HEK293 (cell line): ENCODE results near the gene KRTCAP2.

Source experiments
- CTCF ChIA-PET: fragments of 350-600 bp; formaldehyde crosslinking; extraction: SDS; loops from one replicate; lab custom pipeline; 2021; ENCODE audit warnings: antibody characterized with exemption; lab: Yijun Ruan, JAX
- POLR2A ChIA-PET: fragments of 300-600 bp; formaldehyde crosslinking; extraction: SDS; loops from one replicate; lab custom pipeline; 2020; ENCODE audit warnings: antibody characterized with exemption, inconsistent platforms; lab: Yijun Ruan, JAX
- H3K27ac ChIP-seq: fragments of 200-500 bp; sonication (Bioruptor generic); 2 replicates; pipeline ENCODE4 v1.5.1; 2014; ENCODE audit warnings: low read depth, low read length, control low read depth, inconsistent platforms; ENCODE audit errors: extremely low read depth
- H3K36me3 ChIP-seq, 2 experiments: fragments of 200-500 bp in 1 of 2; sonication (Bioruptor generic) in 1 of 2; 1 replicate in 1 of 2; 2 replicates in 1 of 2; pipeline ENCODE4 v1.5.1; 2014 to 2017; ENCODE audit warnings: inconsistent platforms in 2 of 2, low read length in 2 of 2; ENCODE audit not compliant: control insufficient read depth in 2 of 2, insufficient read depth in 1 of 2
- H3K4me1 ChIP-seq: fragments of 200-500 bp; sonication (Bioruptor generic); 2 replicates; pipeline ENCODE4 v1.5.1; 2014; ENCODE audit warnings: mild to moderate bottlenecking, low read length, inconsistent platforms; ENCODE audit not compliant: control insufficient read depth, insufficient read depth
- H3K4me3 ChIP-seq: 2 replicates; pipeline ENCODE4 v1.5.1; 2011; ENCODE audit warnings: low read depth, mild to moderate bottlenecking, control low read depth, low read length, moderate library complexity
- H3K9me3 ChIP-seq: fragments of 200-500 bp; sonication (Bioruptor generic); 2 replicates; pipeline ENCODE4 v1.5.1; 2014; ENCODE audit warnings: low read depth, low read length, inconsistent platforms; ENCODE audit not compliant: control insufficient read depth, insufficient read depth
- TRIM28 ChIP-seq: IDR thresholded peaks from 2 replicates; pipeline ENCODE4 v1.6.1; 2011; ENCODE audit warnings: low read length, control low read depth, borderline replicate concordance
- TSHZ1 ChIP-seq: fragments of 450-650 bp; formaldehyde crosslinking; IDR thresholded peaks from 2 replicates; pipeline ENCODE4 v1.5.1; 2016; ENCODE audit warnings: missing biosample characterization, missing genetic modification characterization, borderline replicate concordance
- ZFP3 ChIP-seq: fragments of 450-650 bp; formaldehyde crosslinking; IDR thresholded peaks from 2 replicates; pipeline ENCODE4 v1.5.1; 2016; ENCODE audit warnings: low read depth, missing biosample characterization, missing genetic modification characterization
- ZFP41 ChIP-seq: fragments of 450-650 bp; formaldehyde crosslinking; IDR thresholded peaks from 2 replicates; pipeline ENCODE4 v1.5.1; 2016; ENCODE audit warnings: missing biosample characterization, missing genetic modification characterization, borderline replicate concordance
- ZNF549 ChIP-seq: fragments of 450-650 bp; IDR thresholded peaks from 2 replicates; pipeline ENCODE4 v1.5.1; 2018; ENCODE audit warnings: missing biosample characterization, missing genetic modification characterization, mild to moderate bottlenecking, inconsistent platforms, moderate library complexity
- ZNF596 ChIP-seq: fragments of 450-650 bp; IDR thresholded peaks from 2 replicates; pipeline ENCODE4 v1.5.0; 2018; ENCODE audit warnings: missing biosample characterization, mild to moderate bottlenecking, missing genetic modification characterization, moderate library complexity
- ZNF600 ChIP-seq: fragments of 450-650 bp; formaldehyde crosslinking; IDR thresholded peaks from 2 replicates; pipeline ENCODE4 v1.5.1; 2016; ENCODE audit warnings: missing biosample characterization, missing genetic modification characterization
- ZNF785 ChIP-seq: fragments of 450-650 bp; formaldehyde crosslinking; IDR thresholded peaks from 2 replicates; pipeline ENCODE4 v1.5.1; 2016; ENCODE audit warnings: missing biosample characterization, missing genetic modification characterization
- TF ChIP-seq, protein P1 (sequence below): fragments of 450-650 bp; formaldehyde crosslinking; IDR thresholded peaks from 2 replicates; pipeline ENCODE4 v1.5.1; 2016; ENCODE audit warnings: missing biosample characterization, missing genetic modification characterization
- TF ChIP-seq, protein P2 (sequence below): fragments of 450-650 bp; formaldehyde crosslinking; IDR thresholded peaks from 2 replicates; pipeline ENCODE4 v1.5.1; 2016; ENCODE audit warnings: missing biosample characterization, missing genetic modification characterization
- TF ChIP-seq, protein P3 (sequence below): fragments of 450-650 bp; formaldehyde crosslinking; IDR thresholded peaks from 2 replicates; pipeline ENCODE4 v1.5.1; 2016; ENCODE audit warnings: missing biosample characterization, missing genetic modification characterization, borderline replicate concordance

KRTCAP2 gene

DNA sequence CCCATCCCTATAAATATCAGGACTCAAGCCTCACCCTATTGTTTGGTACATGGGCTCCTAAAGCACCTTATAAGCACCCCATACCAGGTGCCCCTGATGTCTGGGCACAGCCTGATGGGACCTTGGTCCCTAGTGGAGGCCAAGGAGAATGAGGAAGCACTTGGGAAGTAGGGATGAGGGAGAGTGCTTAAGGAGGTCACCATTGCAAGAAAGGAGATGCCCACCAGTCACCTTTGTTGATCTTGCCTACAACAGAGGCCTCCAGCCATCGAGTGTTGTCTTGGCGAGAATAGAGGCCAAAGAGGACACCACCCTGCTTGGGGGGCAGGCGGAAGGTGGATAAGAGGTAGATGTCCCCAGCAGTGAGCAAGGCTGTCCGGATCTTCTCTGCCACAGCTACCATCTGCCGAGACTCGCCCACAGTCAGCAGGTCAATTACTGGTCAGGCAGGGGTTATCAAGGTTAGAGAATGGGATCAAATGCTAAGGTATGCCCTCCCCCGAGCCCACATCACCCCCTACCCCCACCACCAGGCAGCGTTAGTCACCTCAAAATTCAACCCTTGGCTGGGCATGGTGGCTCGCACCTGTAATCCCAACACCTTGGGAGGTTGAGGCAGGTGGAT is 33.0 kb upstream of the KRTCAP2 start (continued):
- TF ChIP-seq TSHZ1 (tag by site-specific recombination) = no peak

DNA sequence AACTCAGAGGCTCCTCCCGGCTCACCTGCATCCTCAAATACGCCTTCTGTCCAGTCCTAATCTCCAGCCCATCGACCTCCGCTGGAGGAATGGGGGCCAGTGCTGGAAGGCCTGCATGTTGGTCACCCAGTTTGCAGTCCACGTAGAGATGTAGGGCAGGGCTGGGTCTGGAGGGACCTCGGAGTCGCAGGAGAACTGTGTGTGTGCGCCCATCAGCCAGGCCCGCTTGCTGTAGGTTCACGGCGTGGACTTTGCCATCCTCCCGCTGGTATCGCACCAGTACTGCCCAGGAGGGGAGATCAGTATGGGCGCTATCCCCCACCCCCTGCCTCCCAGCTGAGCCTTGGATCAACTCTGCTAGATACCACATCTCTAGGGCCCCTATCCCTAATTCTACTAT is 31.9 kb upstream of the KRTCAP2 start:
- CTCF ChIA-PET = interaction anchor here (1.1 to 1.4 kb wide), 2 partner anchors 20 to 39 kb away, joined by 3 read pairs; no protein-coding TSS in a partner anchor
- H3K4me1 ChIP-seq = peaks cover 4% of the 10 kb centered on the region
- TF ChIP-seq ZFP3 (no peak), ZNF596 (tag by site-specific recombination) (no peak), ZNF600 (tag by site-specific recombination) (no peak), ZNF549 (no peak), ZFP41 (no peak)
- TF ChIP-seq, protein P1, sequence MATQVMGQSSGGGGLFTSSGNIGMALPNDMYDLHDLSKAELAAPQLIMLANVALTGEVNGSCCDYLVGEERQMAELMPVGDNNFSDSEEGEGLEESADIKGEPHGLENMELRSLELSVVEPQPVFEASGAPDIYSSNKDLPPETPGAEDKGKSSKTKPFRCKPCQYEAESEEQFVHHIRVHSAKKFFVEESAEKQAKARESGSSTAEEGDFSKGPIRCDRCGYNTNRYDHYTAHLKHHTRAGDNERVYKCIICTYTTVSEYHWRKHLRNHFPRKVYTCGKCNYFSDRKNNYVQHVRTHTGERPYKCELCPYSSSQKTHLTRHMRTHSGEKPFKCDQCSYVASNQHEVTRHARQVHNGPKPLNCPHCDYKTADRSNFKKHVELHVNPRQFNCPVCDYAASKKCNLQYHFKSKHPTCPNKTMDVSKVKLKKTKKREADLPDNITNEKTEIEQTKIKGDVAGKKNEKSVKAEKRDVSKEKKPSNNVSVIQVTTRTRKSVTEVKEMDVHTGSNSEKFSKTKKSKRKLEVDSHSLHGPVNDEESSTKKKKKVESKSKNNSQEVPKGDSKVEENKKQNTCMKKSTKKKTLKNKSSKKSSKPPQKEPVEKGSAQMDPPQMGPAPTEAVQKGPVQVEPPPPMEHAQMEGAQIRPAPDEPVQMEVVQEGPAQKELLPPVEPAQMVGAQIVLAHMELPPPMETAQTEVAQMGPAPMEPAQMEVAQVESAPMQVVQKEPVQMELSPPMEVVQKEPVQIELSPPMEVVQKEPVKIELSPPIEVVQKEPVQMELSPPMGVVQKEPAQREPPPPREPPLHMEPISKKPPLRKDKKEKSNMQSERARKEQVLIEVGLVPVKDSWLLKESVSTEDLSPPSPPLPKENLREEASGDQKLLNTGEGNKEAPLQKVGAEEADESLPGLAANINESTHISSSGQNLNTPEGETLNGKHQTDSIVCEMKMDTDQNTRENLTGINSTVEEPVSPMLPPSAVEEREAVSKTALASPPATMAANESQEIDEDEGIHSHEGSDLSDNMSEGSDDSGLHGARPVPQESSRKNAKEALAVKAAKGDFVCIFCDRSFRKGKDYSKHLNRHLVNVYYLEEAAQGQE = no peak
- TF ChIP-seq, all 188 proteins: peak for 0
- H3K4me3 ChIP-seq = no peak overlapping the region
- no peaks in the 10 kb centered on the region for H3K9me3 ChIP-seq
- H3K27ac ChIP-seq = no peak overlapping the region
- POLR2A ChIA-PET = no interaction called here
- peaks cover 0 to 20% of the 10 kb centered on the region in 2 experiments; a peak in 1 of 3 replicates for H3K36me3 ChIP-seq

DNA sequence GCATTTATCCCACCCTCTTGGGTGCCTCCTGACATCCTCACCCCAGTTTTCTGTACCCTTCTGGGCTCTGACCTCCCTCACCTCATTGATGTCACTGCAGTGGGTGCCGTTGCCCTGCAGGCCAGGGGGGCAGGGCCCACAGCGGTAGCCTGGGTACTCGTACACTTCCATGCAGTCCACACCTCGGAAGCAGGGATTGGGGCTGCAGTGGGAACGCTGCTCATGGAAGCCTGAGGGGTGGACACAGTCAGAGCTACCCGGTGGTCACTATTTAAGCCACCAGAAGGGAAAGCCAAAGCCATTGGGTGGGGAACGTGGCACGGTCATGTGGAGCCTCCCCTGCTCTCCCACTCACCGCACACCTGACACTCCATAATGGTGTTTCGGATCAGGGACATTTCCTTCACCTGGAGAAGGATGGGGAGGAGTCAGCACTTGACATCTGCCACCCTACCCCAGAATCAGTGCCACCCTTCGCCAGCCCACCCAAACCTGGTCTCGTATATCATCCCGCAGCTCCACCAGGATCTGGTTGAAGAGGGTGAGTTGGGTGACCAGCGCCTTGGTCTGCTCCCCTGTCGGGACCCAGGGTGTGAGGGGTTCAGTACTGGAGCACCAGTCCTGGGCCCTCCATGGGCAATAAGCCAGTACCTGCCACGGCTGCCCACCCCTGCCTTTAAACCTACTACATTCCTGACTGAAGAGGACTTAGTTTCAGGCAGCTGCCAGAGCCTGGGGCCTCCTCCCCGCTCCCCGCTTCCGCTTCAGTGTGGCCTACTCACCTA is 29.8 kb upstream of the KRTCAP2 start:
- Histone ChIP-seq H3K9me3 (no peaks in the 10 kb centered on the region), H3K27ac (no peak overlapping the region), H3K36me3 (peaks cover 0 to 34% of the 10 kb centered on the region in 2 experiments; a peak in 1 of 3 replicates), H3K4me1 (peaks cover 2% of the 10 kb centered on the region), H3K4me3 (no peak overlapping the region)
- TF ChIP-seq ZNF785 (tag by site-specific recombination) (no peak), TRIM28 (no peak)
- TF ChIP-seq, protein P2, sequence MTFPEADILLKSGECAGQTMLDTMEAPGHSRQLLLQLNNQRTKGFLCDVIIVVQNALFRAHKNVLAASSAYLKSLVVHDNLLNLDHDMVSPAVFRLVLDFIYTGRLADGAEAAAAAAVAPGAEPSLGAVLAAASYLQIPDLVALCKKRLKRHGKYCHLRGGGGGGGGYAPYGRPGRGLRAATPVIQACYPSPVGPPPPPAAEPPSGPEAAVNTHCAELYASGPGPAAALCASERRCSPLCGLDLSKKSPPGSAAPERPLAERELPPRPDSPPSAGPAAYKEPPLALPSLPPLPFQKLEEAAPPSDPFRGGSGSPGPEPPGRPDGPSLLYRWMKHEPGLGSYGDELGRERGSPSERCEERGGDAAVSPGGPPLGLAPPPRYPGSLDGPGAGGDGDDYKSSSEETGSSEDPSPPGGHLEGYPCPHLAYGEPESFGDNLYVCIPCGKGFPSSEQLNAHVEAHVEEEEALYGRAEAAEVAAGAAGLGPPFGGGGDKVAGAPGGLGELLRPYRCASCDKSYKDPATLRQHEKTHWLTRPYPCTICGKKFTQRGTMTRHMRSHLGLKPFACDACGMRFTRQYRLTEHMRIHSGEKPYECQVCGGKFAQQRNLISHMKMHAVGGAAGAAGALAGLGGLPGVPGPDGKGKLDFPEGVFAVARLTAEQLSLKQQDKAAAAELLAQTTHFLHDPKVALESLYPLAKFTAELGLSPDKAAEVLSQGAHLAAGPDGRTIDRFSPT (tag by site-specific recombination) = peak; percentile 34; the same call in 1 of the 2 replicates
- TF ChIP-seq, protein P3, sequence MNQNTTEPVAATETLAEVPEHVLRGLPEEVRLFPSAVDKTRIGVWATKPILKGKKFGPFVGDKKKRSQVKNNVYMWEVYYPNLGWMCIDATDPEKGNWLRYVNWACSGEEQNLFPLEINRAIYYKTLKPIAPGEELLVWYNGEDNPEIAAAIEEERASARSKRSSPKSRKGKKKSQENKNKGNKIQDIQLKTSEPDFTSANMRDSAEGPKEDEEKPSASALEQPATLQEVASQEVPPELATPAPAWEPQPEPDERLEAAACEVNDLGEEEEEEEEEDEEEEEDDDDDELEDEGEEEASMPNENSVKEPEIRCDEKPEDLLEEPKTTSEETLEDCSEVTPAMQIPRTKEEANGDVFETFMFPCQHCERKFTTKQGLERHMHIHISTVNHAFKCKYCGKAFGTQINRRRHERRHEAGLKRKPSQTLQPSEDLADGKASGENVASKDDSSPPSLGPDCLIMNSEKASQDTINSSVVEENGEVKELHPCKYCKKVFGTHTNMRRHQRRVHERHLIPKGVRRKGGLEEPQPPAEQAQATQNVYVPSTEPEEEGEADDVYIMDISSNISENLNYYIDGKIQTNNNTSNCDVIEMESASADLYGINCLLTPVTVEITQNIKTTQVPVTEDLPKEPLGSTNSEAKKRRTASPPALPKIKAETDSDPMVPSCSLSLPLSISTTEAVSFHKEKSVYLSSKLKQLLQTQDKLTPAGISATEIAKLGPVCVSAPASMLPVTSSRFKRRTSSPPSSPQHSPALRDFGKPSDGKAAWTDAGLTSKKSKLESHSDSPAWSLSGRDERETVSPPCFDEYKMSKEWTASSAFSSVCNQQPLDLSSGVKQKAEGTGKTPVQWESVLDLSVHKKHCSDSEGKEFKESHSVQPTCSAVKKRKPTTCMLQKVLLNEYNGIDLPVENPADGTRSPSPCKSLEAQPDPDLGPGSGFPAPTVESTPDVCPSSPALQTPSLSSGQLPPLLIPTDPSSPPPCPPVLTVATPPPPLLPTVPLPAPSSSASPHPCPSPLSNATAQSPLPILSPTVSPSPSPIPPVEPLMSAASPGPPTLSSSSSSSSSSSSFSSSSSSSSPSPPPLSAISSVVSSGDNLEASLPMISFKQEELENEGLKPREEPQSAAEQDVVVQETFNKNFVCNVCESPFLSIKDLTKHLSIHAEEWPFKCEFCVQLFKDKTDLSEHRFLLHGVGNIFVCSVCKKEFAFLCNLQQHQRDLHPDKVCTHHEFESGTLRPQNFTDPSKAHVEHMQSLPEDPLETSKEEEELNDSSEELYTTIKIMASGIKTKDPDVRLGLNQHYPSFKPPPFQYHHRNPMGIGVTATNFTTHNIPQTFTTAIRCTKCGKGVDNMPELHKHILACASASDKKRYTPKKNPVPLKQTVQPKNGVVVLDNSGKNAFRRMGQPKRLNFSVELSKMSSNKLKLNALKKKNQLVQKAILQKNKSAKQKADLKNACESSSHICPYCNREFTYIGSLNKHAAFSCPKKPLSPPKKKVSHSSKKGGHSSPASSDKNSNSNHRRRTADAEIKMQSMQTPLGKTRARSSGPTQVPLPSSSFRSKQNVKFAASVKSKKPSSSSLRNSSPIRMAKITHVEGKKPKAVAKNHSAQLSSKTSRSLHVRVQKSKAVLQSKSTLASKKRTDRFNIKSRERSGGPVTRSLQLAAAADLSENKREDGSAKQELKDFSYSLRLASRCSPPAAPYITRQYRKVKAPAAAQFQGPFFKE (tag by site-specific recombination) = no peak
- ChIA-PET CTCF (interaction anchor here (0.6 to 2.0 kb wide), 4 partner anchors 10 to 297 kb away, joined by 3 to 10 read pairs (median 4); no protein-coding TSS in a partner anchor), POLR2A (interaction anchor here (0.9 kb wide), 1 partner anchor 9 kb away, joined by 3 read pairs; no protein-coding TSS in a partner anchor)
